Measurements from ENCODE around the gene RBMX. TPM values are rescaled to one million over a fixed set of nuclear protein-coding genes. Genes with fewer than 3 reads are reported as not detected.

The RBMX gene
- total RNA-seq, 1 donor from 2014 or later: 267 TPM

DNA sequence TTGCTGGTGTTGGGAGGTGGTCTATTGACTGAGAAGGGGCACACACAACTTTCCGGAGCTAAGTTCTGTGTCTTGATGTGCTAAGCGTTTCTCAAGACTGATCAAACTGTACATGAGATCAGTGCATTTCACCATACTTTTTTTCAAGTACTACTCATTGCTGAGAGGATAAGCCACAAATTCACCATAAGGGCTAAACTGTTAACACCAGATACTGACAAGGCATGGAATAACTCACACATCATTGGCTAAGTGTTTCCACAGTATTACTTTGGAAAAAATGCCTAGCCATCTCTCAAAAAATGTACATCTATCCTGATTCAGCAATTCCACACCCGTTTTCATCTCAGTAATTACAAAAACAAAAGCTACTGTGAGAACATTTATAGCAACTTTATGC is 13.0 kb downstream of the RBMX start:
- no peak for DNase-seq (ENCODE audit: low spot score)
- H3K9me3 Mint-ChIP-seq (ENCODE audit: unreplicated experiment): no peaks in the 10 kb centered on the region
- H3K4me3 Mint-ChIP-seq (ENCODE audit: unreplicated experiment): no peak overlapping the region
- peaks cover 6% of the 10 kb centered on the region for H3K36me3 Mint-ChIP-seq (ENCODE audit: low read depth, unreplicated experiment)
- no peak overlapping the region for H3K27ac Mint-ChIP-seq (ENCODE audit: unreplicated experiment)
- no peaks in the 10 kb centered on the region for H3K27me3 Mint-ChIP-seq (ENCODE audit: unreplicated experiment)
- H3K4me1 Mint-ChIP-seq (ENCODE audit: unreplicated experiment): peaks cover 2% of the 10 kb centered on the region
- TF ChIP-seq, protein P1, sequence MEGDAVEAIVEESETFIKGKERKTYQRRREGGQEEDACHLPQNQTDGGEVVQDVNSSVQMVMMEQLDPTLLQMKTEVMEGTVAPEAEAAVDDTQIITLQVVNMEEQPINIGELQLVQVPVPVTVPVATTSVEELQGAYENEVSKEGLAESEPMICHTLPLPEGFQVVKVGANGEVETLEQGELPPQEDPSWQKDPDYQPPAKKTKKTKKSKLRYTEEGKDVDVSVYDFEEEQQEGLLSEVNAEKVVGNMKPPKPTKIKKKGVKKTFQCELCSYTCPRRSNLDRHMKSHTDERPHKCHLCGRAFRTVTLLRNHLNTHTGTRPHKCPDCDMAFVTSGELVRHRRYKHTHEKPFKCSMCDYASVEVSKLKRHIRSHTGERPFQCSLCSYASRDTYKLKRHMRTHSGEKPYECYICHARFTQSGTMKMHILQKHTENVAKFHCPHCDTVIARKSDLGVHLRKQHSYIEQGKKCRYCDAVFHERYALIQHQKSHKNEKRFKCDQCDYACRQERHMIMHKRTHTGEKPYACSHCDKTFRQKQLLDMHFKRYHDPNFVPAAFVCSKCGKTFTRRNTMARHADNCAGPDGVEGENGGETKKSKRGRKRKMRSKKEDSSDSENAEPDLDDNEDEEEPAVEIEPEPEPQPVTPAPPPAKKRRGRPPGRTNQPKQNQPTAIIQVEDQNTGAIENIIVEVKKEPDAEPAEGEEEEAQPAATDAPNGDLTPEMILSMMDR (IDR thresholded peaks at IDR 0.05; ENCODE audit: unreplicated experiment): no peak

DNA sequence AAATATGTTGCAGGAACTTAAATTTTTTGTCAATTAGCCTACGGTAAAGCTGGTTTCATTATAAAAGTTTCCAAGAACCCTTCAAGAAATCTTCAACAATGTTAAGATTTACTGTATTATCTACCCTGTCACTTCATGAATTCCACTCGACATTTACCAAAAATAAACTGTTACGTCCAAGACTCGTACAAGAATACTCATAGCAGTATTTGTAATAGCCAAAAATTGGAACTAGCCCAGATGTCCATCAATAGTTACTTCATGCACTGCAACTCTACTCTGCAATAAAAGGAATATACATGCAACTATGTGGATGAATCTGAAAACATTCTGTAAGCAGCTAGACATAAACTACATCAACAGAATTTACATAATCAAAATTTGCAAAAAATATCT is 13.4 kb downstream of the RBMX start:
- no peaks in the 10 kb centered on the region for H3K27me3 Mint-ChIP-seq (ENCODE audit: unreplicated experiment)
- peaks cover 2% of the 10 kb centered on the region for H3K4me1 Mint-ChIP-seq (ENCODE audit: unreplicated experiment)
- H3K9me3 Mint-ChIP-seq (ENCODE audit: unreplicated experiment): no peaks in the 10 kb centered on the region
- H3K27ac Mint-ChIP-seq (ENCODE audit: unreplicated experiment): no peak overlapping the region
- TF ChIP-seq, protein P1 (IDR thresholded peaks at IDR 0.05; ENCODE audit: unreplicated experiment): no peak
- no peak for DNase-seq (ENCODE audit: low spot score)
- no peak overlapping the region for H3K4me3 Mint-ChIP-seq (ENCODE audit: unreplicated experiment)
- H3K36me3 Mint-ChIP-seq (ENCODE audit: low read depth, unreplicated experiment): peaks cover 4% of the 10 kb centered on the region

DNA sequence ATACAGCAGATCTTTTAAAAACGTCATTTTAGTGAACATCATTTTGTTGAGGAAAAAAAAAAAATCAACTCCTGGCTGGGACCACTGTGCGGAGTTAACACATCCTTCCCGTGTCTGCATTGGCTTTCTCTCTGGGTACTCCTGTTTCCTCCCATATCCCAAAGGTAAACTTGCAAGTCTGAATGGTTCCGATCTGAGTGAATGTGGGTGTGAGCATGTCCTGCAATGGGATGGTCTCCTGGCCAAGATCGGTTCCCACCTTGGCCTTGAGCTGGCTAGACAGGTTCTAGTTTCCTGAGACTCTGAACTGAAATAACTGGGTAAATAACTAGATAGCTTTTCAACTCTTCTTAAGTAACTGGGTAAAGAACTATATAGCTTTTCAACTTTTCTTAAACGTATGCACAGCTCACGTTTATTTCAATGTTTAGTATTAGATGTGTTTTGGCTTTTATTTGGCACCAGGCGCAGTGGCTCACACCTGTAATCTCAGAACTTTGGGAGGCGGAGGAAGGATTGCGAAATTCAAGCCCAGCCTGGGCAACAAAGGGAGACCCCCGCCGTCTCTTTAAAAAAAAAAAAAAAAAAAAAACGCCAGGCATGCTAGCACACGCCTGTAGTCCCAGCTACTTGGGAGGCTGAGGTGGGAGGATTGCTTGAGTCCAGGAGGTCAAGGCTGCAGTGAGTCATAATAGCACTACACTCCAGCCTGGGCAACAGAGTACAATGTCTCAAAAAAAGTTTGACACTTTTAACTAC is 14.0 kb downstream of the RBMX start:
- H3K27ac Mint-ChIP-seq (ENCODE audit: unreplicated experiment): peak overlapping the region; percentile 66
- no peaks in the 10 kb centered on the region for H3K9me3 Mint-ChIP-seq (ENCODE audit: unreplicated experiment)
- H3K4me1 Mint-ChIP-seq (ENCODE audit: unreplicated experiment): peaks cover 2% of the 10 kb centered on the region
- no peak for DNase-seq (ENCODE audit: low spot score)
- peaks cover 4% of the 10 kb centered on the region for H3K36me3 Mint-ChIP-seq (ENCODE audit: low read depth, unreplicated experiment)
- TF ChIP-seq, protein P1 (IDR thresholded peaks at IDR 0.05; ENCODE audit: unreplicated experiment): no peak
- no peak overlapping the region for H3K4me3 Mint-ChIP-seq (ENCODE audit: unreplicated experiment)
- H3K27me3 Mint-ChIP-seq (ENCODE audit: unreplicated experiment): peaks cover 2% of the 10 kb centered on the region

DNA sequence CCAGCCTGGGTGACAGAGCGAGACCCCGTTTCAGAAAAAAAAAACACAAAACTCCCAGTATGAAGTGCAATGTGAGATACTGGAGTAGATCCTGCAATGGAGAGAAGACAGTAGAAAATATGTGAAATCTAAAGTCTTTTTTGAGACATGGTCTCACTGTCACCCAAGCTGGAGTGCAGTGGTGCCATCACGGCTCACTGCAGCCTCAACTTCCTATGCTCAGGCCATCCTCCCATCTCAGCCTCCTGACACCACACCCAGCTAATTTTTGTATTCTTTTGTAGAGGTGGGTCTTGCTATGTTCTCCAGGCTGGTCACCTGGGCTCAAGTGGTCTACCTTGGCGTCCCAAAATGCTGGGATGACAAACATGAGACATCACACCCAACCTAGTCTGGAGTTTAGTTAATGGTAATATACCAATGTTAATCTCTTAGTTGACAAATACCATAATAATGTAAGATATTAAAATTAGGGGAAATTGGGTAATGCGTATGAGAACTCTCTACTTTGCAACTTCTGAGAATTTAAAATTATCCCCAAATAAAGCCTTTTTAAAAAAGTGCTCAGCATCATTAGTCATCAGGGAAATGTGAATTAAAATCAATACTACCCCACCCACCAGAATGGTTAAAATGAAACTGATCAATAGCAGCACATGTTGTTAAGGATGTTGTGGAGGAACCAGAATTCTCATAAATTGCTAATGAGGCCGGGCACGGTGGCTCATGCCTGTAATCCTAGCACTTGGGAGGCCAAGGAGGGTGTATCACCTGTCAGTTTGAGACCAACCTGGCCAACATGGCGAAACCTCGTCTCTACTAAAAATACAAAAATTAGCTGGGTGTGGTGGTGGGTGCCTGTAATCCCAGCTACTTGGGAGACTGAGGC is 15.0 kb downstream of the RBMX start:
- no peaks in the 10 kb centered on the region for H3K9me3 Mint-ChIP-seq (ENCODE audit: unreplicated experiment)

More for the DNA sequence above, 15.0 kb downstream of the RBMX start:
- H3K27ac Mint-ChIP-seq (ENCODE audit: unreplicated experiment): no peak overlapping the region
- peaks cover 2% of the 10 kb centered on the region for H3K27me3 Mint-ChIP-seq (ENCODE audit: unreplicated experiment)
- no peak for DNase-seq (ENCODE audit: low spot score)
- H3K4me1 Mint-ChIP-seq (ENCODE audit: unreplicated experiment): peaks cover 2% of the 10 kb centered on the region
- H3K36me3 Mint-ChIP-seq (ENCODE audit: low read depth, unreplicated experiment): peaks cover 4% of the 10 kb centered on the region
- H3K4me3 Mint-ChIP-seq (ENCODE audit: unreplicated experiment): no peak overlapping the region
- TF ChIP-seq, protein P1 (IDR thresholded peaks at IDR 0.05; ENCODE audit: unreplicated experiment): no peak
